ENCODE data around the gene MAPKAPK3.

The MAPKAPK3 gene

GRCh38 chr3:50587806-50588758 is 28.9 kb upstream of the MAPKAPK3 start:
- no peak for DNase-seq (ENCODE audit: low spot score)

- DNase-seq (ENCODE audit: low spot score) = no peak
These were observed 28.1 kb upstream of the MAPKAPK3 start for GRCh38 chr3:50588759-50589433.

GRCh38 chr3:50591196-50591741 is 25.7 kb upstream of the MAPKAPK3 start:
- no peak for DNase-seq (ENCODE audit: low spot score)

- DNase-seq (ENCODE audit: low spot score) = no peak
These were observed 24.4 kb upstream of the MAPKAPK3 start for GRCh38 chr3:50592568-50592967.

GRCh38 chr3:50594253-50594785 is 22.6 kb upstream of the MAPKAPK3 start:
- no peak for DNase-seq (ENCODE audit: low spot score)

GRCh38 chr3:50599115-50599715 is 17.7 kb upstream of the MAPKAPK3 start:
- no peak for DNase-seq (ENCODE audit: low spot score)

- no peak for DNase-seq (ENCODE audit: low spot score)
These were observed 17.2 kb upstream of the MAPKAPK3 start for GRCh38 chr3:50599716-50600118.

- DNase-seq (ENCODE audit: low spot score) = no peak
These were observed 16.7 kb upstream of the MAPKAPK3 start for GRCh38 chr3:50600141-50600753.

GRCh38 chr3:50600841-50601591 is 15.9 kb upstream of the MAPKAPK3 start:
- peak; percentile 73 for DNase-seq (ENCODE audit: low spot score)

- DNase-seq (ENCODE audit: low spot score) = no peak
These were observed 14.3 kb upstream of the MAPKAPK3 start for GRCh38 chr3:50602595-50603191.

GRCh38 chr3:50603261-50604109 is 13.5 kb upstream of the MAPKAPK3 start:
- DNase-seq (ENCODE audit: low spot score) = no peak

- no peak for DNase-seq (ENCODE audit: low spot score)
These were observed 12.8 kb upstream of the MAPKAPK3 start for GRCh38 chr3:50604110-50604621.

- no peak for DNase-seq (ENCODE audit: low spot score)
These were observed 12.0 kb upstream of the MAPKAPK3 start for GRCh38 chr3:50604628-50605588.

- DNase-seq (ENCODE audit: low spot score) = no peak
These were observed 11.0 kb upstream of the MAPKAPK3 start for GRCh38 chr3:50605901-50606326.

GRCh38 chr3:50606596-50606995 is 10.4 kb upstream of the MAPKAPK3 start:
- no peak for DNase-seq (ENCODE audit: low spot score)

- no peak for DNase-seq (ENCODE audit: low spot score)
These were observed 9.5 kb upstream of the MAPKAPK3 start for GRCh38 chr3:50607271-50608091.

GRCh38 chr3:50608278-50608677 is 8.7 kb upstream of the MAPKAPK3 start:
- no peak for DNase-seq (ENCODE audit: low spot score)
